Measurements from ENCODE around the gene DPPA5.
"Not testable (repeated sequence)": the region's sequence is repeated elsewhere in the genome, so short reads cannot be mapped to it uniquely, and the experiment has no call there.

Gene DPPA5

GRCh38 chr6:73309535-73309784 is 44.6 kb downstream of the DPPA5 start:
- no peaks in the 10 kb centered on the region for H3K36me3 ChIP-seq (ENCODE audit: control insufficient read depth, insufficient read depth, low read length)
- peak overlapping the region; percentile 85 for H3K4me3 ChIP-seq (ENCODE audit: insufficient read depth, low read depth, low read length, poor library complexity, severe bottlenecking)
- no peak overlapping the region for H3K27ac ChIP-seq (ENCODE audit: insufficient read depth, low read length, poor library complexity, severe bottlenecking)
- peaks cover under 1% of the 10 kb centered on the region for H3K4me1 ChIP-seq (ENCODE audit: control insufficient read depth, insufficient read depth, low read length, poor library complexity, severe bottlenecking)
- no peak for DNase-seq
- H3K27me3 ChIP-seq (replicated peaks; ENCODE audit: control insufficient read depth, insufficient read depth, low read length, poor library complexity, severe bottlenecking): no peaks in the 10 kb centered on the region
- no peaks in the 10 kb centered on the region for H3K9me3 ChIP-seq (ENCODE audit: control insufficient read depth, low read length)

GRCh38 chr6:73308712-73309534 is 45.2 kb downstream of the DPPA5 start:
- H3K27ac ChIP-seq (ENCODE audit: insufficient read depth, low read length, poor library complexity, severe bottlenecking): no peak overlapping the region
- H3K9me3 ChIP-seq (ENCODE audit: control insufficient read depth, low read length): no peaks in the 10 kb centered on the region
- no peaks in the 10 kb centered on the region for H3K36me3 ChIP-seq (ENCODE audit: control insufficient read depth, insufficient read depth, low read length)
- H3K27me3 ChIP-seq (replicated peaks; ENCODE audit: control insufficient read depth, insufficient read depth, low read length, poor library complexity, severe bottlenecking): no peaks in the 10 kb centered on the region
- peak overlapping the region; percentile 85 for H3K4me3 ChIP-seq (ENCODE audit: insufficient read depth, low read depth, low read length, poor library complexity, severe bottlenecking)
- no peaks in the 10 kb centered on the region for H3K4me1 ChIP-seq (ENCODE audit: control insufficient read depth, insufficient read depth, low read length, poor library complexity, severe bottlenecking)
- no peak for DNase-seq

GRCh38 chr6:73303773-73304172 is 50.3 kb downstream of the DPPA5 start:
- not testable (repeated sequence) for H3K4me1 ChIP-seq (ENCODE audit: control insufficient read depth, insufficient read depth, low read length, poor library complexity, severe bottlenecking); H3K27me3 ChIP-seq (replicated peaks; ENCODE audit: control insufficient read depth, insufficient read depth, low read length, poor library complexity, severe bottlenecking); H3K27ac ChIP-seq (ENCODE audit: insufficient read depth, low read length, poor library complexity, severe bottlenecking); H3K36me3 ChIP-seq (ENCODE audit: control insufficient read depth, insufficient read depth, low read length); H3K4me3 ChIP-seq (ENCODE audit: insufficient read depth, low read depth, low read length, poor library complexity, severe bottlenecking); H3K9me3 ChIP-seq (ENCODE audit: control insufficient read depth, low read length); DNase-seq

Measured in effector memory CD4-positive, alpha-beta T cell (primary cell).